ENCODE data around the gene ADH1B. TPM values are rescaled to one million over a fixed set of nuclear protein-coding genes. Genes with fewer than 3 reads are reported as not detected.
"Not testable (repeated sequence)": the region's sequence is repeated elsewhere in the genome, so short reads cannot be mapped to it uniquely, and the experiment has no call there.

ADH1B gene
- not detected in 2 replicates for polyA plus RNA-seq (2013)

DNA sequence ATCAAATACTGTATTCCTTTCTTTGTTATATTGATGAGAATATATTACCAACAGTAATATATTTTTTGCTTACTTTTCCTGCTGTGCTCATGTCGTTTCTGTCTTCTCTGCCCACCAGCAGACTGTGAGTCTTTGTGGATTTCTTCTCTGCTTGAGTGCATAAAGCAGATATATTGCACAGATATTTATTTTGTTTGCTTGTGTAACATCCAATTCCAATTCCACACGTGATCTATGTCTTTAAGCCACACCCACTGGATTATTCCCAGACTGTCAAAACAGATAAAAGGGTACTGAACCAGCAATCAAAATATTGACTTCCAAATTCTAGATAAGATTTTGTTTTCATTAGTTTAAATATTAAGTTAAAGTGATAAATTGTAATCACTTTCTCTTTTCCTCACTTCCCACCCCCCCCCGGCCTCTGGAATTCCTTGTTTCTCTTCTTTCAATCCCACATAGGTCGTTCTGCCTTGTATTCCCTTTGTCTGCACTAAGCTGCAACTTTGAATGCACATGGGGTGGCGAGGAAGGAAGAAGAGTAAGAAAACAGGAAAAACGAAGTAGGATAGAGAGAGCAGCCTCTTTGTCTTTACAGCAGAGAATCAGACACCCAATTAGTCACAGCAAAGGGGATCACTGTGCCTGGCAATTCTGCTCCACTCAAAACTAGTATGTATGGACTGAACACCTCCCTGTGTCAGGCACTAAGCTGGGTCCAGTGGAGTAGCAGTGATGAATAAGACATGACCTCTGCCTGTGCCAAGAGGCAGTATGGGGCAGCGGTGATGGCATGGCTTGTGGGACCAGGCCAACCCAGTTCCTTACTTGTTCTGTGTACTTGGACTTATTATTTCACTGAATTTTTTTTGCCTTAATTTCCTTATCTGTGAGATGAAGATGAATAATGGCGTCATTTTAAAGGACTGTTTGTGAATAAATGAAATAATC is at the start of gene ADH1B:
TSS of gene ADH1B (minus strand) at position 161 of the 951 bp plus-strand sequence. CDS start at position 91, 70 bp downstream.
- no peaks in the 10 kb centered on the region for H3K27me3 ChIP-seq (ENCODE audit: insufficient read depth, low read length)
- no peak within 1 kb of the TSS for H2BK12ac ChIP-seq (ENCODE audit: low read length)
- DNase-seq: no peak
- no peaks in the 10 kb centered on the region for H3K36me3 ChIP-seq (ENCODE audit: control insufficient read depth in 1 of 2, insufficient read depth in 2 of 2, low read length in 2 of 2)
- no peak within 1 kb of the TSS for H3K4me2 ChIP-seq (ENCODE audit: low read length)
- H3K9ac ChIP-seq (ENCODE audit: low read length): no peak within 1 kb of the TSS
- no peak within 1 kb of the TSS for H3K14ac ChIP-seq (ENCODE audit: low read length)
- no peak within 1 kb of the TSS for H2BK5ac ChIP-seq (ENCODE audit: low read depth, low read length, poor library complexity)
- no peak within 1 kb of the TSS for H4K12ac ChIP-seq (ENCODE audit: low read depth, low read length)
- H3K18ac ChIP-seq (ENCODE audit: low read length): no peak within 1 kb of the TSS
- H3K4ac ChIP-seq (ENCODE audit: low read depth, low read length): no peak within 1 kb of the TSS
- H2AFZ ChIP-seq (ENCODE audit: insufficient read depth, low read length, poor library complexity): no peak within 1 kb of the TSS
- no peak within 1 kb of the TSS for H2AK5ac ChIP-seq (ENCODE audit: low read length)
- H2BK120ac ChIP-seq (ENCODE audit: insufficient read depth, low read length, poor library complexity): no peak within 1 kb of the TSS
- no peak within 1 kb of the TSS for H4K8ac ChIP-seq (ENCODE audit: low read depth, low read length)
- no peak within 1 kb of the TSS for H3K4me3 ChIP-seq (ENCODE audit: low read depth, low read length)
- H4K91ac ChIP-seq (ENCODE audit: low read depth, low read length): no peak within 1 kb of the TSS
- no peaks in the 10 kb centered on the region for H3K79me2 ChIP-seq (ENCODE audit: control insufficient read depth, insufficient read depth, low read length, poor library complexity)
- H3K4me1 ChIP-seq (ENCODE audit: control insufficient read depth in 1 of 2, insufficient read depth in 2 of 2, low read length in 2 of 2): no peaks in the 10 kb centered on the region
- no peaks in the 10 kb centered on the region for H3K9me3 ChIP-seq (ENCODE audit: insufficient read depth, low read depth, low read length)
- no peak within 1 kb of the TSS for H3K23ac ChIP-seq (ENCODE audit: low read length)
- no peaks in the 10 kb centered on the region for H3K79me1 ChIP-seq (ENCODE audit: low read length)
- WGBS (ENCODE audit: extremely low coverage, insufficient coverage, insufficient read length): no CpG with 5 or more reads among the region's 8 CpGs
- no peak within 1 kb of the TSS for H3K27ac ChIP-seq (ENCODE audit: low read depth, low read length)

DNA sequence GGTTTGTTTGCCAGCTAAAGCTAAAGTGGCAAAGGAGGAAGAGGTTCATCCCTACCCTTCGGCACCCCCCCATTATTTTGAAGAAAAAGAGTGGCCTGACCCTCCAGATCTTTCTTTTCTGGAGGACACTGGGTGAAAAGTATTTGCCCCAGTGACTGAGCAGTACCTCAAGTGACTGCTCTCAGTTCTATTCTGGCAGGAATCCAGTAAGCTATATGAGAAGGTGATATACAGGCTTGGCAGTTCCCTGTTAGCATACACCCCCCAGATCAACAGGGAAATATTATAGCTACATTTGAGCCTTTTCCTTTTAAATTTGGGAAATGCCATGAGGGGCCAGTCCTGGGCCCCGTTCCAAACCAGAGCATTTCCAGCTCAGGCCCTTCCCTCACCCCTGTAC is 46.6 kb upstream of the ADH1B start:
- DNase-seq; H2AFZ ChIP-seq (ENCODE audit: insufficient read depth, low read length, poor library complexity); H2BK12ac ChIP-seq (ENCODE audit: low read length); H3K18ac ChIP-seq (ENCODE audit: low read length); H3K4ac ChIP-seq (ENCODE audit: low read depth, low read length); H3K36me3 ChIP-seq (ENCODE audit: control insufficient read depth in 1 of 2, insufficient read depth in 2 of 2, low read length in 2 of 2); H4K8ac ChIP-seq (ENCODE audit: low read depth, low read length); H4K91ac ChIP-seq (ENCODE audit: low read depth, low read length); H3K23ac ChIP-seq (ENCODE audit: low read length); H3K27ac ChIP-seq (ENCODE audit: low read depth, low read length); H3K4me3 ChIP-seq (ENCODE audit: low read depth, low read length); H3K9me3 ChIP-seq (ENCODE audit: insufficient read depth, low read depth, low read length); H3K27me3 ChIP-seq (ENCODE audit: insufficient read depth, low read length); H2AK5ac ChIP-seq (ENCODE audit: low read length); H3K79me2 ChIP-seq (ENCODE audit: control insufficient read depth, insufficient read depth, low read length, poor library complexity); H2BK120ac ChIP-seq (ENCODE audit: insufficient read depth, low read length, poor library complexity); H3K79me1 ChIP-seq (ENCODE audit: low read length); H4K12ac ChIP-seq (ENCODE audit: low read depth, low read length); H3K9ac ChIP-seq (ENCODE audit: low read length); H3K4me2 ChIP-seq (ENCODE audit: low read length); H2BK5ac ChIP-seq (ENCODE audit: low read depth, low read length, poor library complexity); H3K14ac ChIP-seq (ENCODE audit: low read length); H3K4me1 ChIP-seq (ENCODE audit: control insufficient read depth in 1 of 2, insufficient read depth in 2 of 2, low read length in 2 of 2): not testable (repeated sequence)
- WGBS (ENCODE audit: extremely low coverage, insufficient coverage, insufficient read length): no CpG with 5 or more reads among the region's 2 CpGs

DNA sequence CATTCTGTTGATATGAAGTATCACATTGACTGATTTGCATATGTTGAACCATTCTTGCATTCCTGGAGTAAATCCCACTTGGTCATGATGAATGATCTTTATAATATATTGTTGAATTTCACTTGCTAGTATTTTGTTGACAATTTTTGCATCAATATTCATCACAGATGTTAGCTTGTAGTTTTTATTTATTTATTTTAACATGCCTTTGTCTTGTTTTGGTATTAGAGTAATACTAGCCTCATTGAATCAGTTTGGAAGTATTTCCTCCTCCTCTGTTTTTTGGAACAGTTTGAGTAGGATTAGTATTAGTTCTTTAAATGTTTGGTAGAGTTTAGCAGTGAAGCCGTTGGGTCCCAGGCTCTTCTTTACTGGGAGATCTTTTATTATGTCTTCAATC is 45.3 kb upstream of the ADH1B start:
- no peaks in the 10 kb centered on the region for H3K36me3 ChIP-seq (ENCODE audit: control insufficient read depth in 1 of 2, insufficient read depth in 2 of 2, low read length in 2 of 2)
- no peak overlapping the region for H4K12ac ChIP-seq (ENCODE audit: low read depth, low read length)
- no peaks in the 10 kb centered on the region for H3K4me1 ChIP-seq (ENCODE audit: control insufficient read depth in 1 of 2, insufficient read depth in 2 of 2, low read length in 2 of 2)
- H2AK5ac ChIP-seq (ENCODE audit: low read length): no peak overlapping the region
- H3K27ac ChIP-seq (ENCODE audit: low read depth, low read length): no peak overlapping the region
- H2BK5ac ChIP-seq (ENCODE audit: low read depth, low read length, poor library complexity): no peak overlapping the region
- no peaks in the 10 kb centered on the region for H3K79me1 ChIP-seq (ENCODE audit: low read length)
- H3K4me3 ChIP-seq (ENCODE audit: low read depth, low read length): no peak overlapping the region
- no peak overlapping the region for H4K91ac ChIP-seq (ENCODE audit: low read depth, low read length)
- no peak overlapping the region for H3K4me2 ChIP-seq (ENCODE audit: low read length)
- H3K4ac ChIP-seq (ENCODE audit: low read depth, low read length): no peak overlapping the region
- DNase-seq: no peak
- no peaks in the 10 kb centered on the region for H3K27me3 ChIP-seq (ENCODE audit: insufficient read depth, low read length)
- no peak overlapping the region for H4K8ac ChIP-seq (ENCODE audit: low read depth, low read length)
- no peak overlapping the region for H3K9ac ChIP-seq (ENCODE audit: low read length)
- no peak overlapping the region for H3K23ac ChIP-seq (ENCODE audit: low read length)
- H2BK120ac ChIP-seq (ENCODE audit: insufficient read depth, low read length, poor library complexity): no peak overlapping the region
- no peak overlapping the region for H2BK12ac ChIP-seq (ENCODE audit: low read length)
- no peaks in the 10 kb centered on the region for H3K9me3 ChIP-seq (ENCODE audit: insufficient read depth, low read depth, low read length)
- no peak overlapping the region for H3K14ac ChIP-seq (ENCODE audit: low read length)
- H3K18ac ChIP-seq (ENCODE audit: low read length): no peak overlapping the region
- H3K79me2 ChIP-seq (ENCODE audit: control insufficient read depth, insufficient read depth, low read length, poor library complexity): no peaks in the 10 kb centered on the region
- no CpG with 5 or more reads among the region's 1 CpG for WGBS (ENCODE audit: extremely low coverage, insufficient coverage, insufficient read length)
- no peak overlapping the region for H2AFZ ChIP-seq (ENCODE audit: insufficient read depth, low read length, poor library complexity)

DNA sequence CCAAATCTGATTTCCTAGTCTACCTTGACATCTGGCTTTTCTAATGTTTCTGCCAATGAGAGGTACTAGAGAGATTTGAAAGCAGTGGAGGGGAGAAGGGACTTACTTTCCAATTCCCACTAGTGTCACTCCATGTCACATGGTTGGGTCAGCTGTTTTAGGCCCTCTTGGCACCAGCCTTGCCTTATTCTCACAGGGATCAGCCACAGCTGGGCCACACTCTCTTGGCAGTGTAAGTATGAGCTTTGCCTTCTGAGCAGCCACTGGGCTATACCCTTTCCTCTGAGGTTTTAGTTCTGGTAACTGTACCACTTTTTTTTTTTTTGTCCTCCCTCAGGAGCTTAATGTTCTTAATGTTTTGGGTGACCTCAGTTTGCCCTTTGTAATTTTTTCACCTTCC is 41.6 kb upstream of the ADH1B start:
- Histone ChIP-seq H3K14ac (ENCODE audit: low read length) (no peak overlapping the region), H4K91ac (ENCODE audit: low read depth, low read length) (no peak overlapping the region), H3K27ac (ENCODE audit: low read depth, low read length) (no peak overlapping the region), H3K4me3 (ENCODE audit: low read depth, low read length) (no peak overlapping the region), H4K12ac (ENCODE audit: low read depth, low read length) (no peak overlapping the region), H3K18ac (ENCODE audit: low read length) (no peak overlapping the region), H3K9ac (ENCODE audit: low read length) (no peak overlapping the region), H2AFZ (ENCODE audit: insufficient read depth, low read length, poor library complexity) (no peak overlapping the region), H3K79me1 (ENCODE audit: low read length) (no peaks in the 10 kb centered on the region), H3K27me3 (ENCODE audit: insufficient read depth, low read length) (no peaks in the 10 kb centered on the region), H3K4me2 (ENCODE audit: low read length) (no peak overlapping the region), H2BK12ac (ENCODE audit: low read length) (no peak overlapping the region), H3K4ac (ENCODE audit: low read depth, low read length) (no peak overlapping the region), H2BK5ac (ENCODE audit: low read depth, low read length, poor library complexity) (no peak overlapping the region), H3K79me2 (ENCODE audit: control insufficient read depth, insufficient read depth, low read length, poor library complexity) (no peaks in the 10 kb centered on the region), H3K36me3 (ENCODE audit: control insufficient read depth in 1 of 2, insufficient read depth in 2 of 2, low read length in 2 of 2) (no peaks in the 10 kb centered on the region), H3K9me3 (ENCODE audit: insufficient read depth, low read depth, low read length) (peaks cover 4% of the 10 kb centered on the region), H2AK5ac (ENCODE audit: low read length) (no peak overlapping the region), H3K23ac (ENCODE audit: low read length) (no peak overlapping the region), H2BK120ac (ENCODE audit: insufficient read depth, low read length, poor library complexity) (no peak overlapping the region), H4K8ac (ENCODE audit: low read depth, low read length) (no peak overlapping the region), H3K4me1 (ENCODE audit: control insufficient read depth in 1 of 2, insufficient read depth in 2 of 2, low read length in 2 of 2) (no peaks in the 10 kb centered on the region)
- no peak for DNase-seq

Data from trophoblast cell (in vitro differentiated cells and primary cell).